Lung microvascular endothelial cell (primary cell): ENCODE measurements around the gene KYAT1. TPM values are rescaled to one million over a fixed set of nuclear protein-coding genes. Genes with fewer than 3 reads are reported as not detected.
A peak's percentile ranks its signal among the peaks of the same experiment; 100 is the strongest.

Experiments
- DNase-seq, 2 donors: peaks; one replicate each; pipeline versions ENCODE4 v3.0.0 to v3.0.0-alpha.2; 2010; ENCODE audit warnings: low read depth in 2 of 2
- total RNA-seq: library from RNA; depleted of rRNA; stranded (reverse); fragments of >200 nt; gene quantifications from 2 replicates; pipeline ENCODE4 v1.2.1, GENCODE V29; 2014

KYAT1 gene
- total RNA-seq, 1 donor from 2014 or later = 5.6 TPM

GRCh38 chr9:128908372-128908771, 26.6 kb upstream of the KYAT1 start:
- DNase-seq = no peak

- peak in 1 of 2 donors; percentile 8 for DNase-seq
Measured at GRCh38 chr9:128906741-128907140, 25.0 kb upstream of the KYAT1 start.

- no peak for DNase-seq
Measured at GRCh38 chr9:128905964-128906363, 24.2 kb upstream of the KYAT1 start.

- DNase-seq = peak in 1 of 2 donors; percentile 5
Measured at GRCh38 chr9:128903871-128904620, 22.3 kb upstream of the KYAT1 start.

- no peak for DNase-seq
Measured at GRCh38 chr9:128903079-128903461, 21.3 kb upstream of the KYAT1 start.

- DNase-seq = peak; percentile 7 to 67
Measured at GRCh38 chr9:128902351-128903078, 20.8 kb upstream of the KYAT1 start.

- DNase-seq = no peak
Measured at GRCh38 chr9:128901822-128902221, 20.1 kb upstream of the KYAT1 start.

- DNase-seq = no peak
Measured at GRCh38 chr9:128901379-128901778, 19.6 kb upstream of the KYAT1 start.

- no peak for DNase-seq
Measured at GRCh38 chr9:128899566-128900322, 18.0 kb upstream of the KYAT1 start.

- no peak for DNase-seq
Measured at GRCh38 chr9:128898845-128899565, 17.3 kb upstream of the KYAT1 start.

GRCh38 chr9:128898382-128898781, 16.6 kb upstream of the KYAT1 start:
- no peak for DNase-seq

GRCh38 chr9:128895556-128895955, 13.8 kb upstream of the KYAT1 start:
- no peak for DNase-seq

- no peak for DNase-seq
Measured at GRCh38 chr9:128894764-128895163, 13.0 kb upstream of the KYAT1 start.

GRCh38 chr9:128893354-128893753, 11.6 kb upstream of the KYAT1 start:
- no peak for DNase-seq

- DNase-seq = peak; percentile 88 to 90
Measured at GRCh38 chr9:128892221-128892921, 10.6 kb upstream of the KYAT1 start.

GRCh38 chr9:128891321-128892220, 9.8 kb upstream of the KYAT1 start:
- DNase-seq = peak in 1 of 2 donors; percentile 64

- peak; percentile 75 to 86 for DNase-seq
Measured at GRCh38 chr9:128887914-128888350, 6.2 kb upstream of the KYAT1 start.

- DNase-seq = no peak
Measured at GRCh38 chr9:128887049-128887448, 5.3 kb upstream of the KYAT1 start.

- peak in 1 of 2 donors; percentile 85 for DNase-seq
Measured at GRCh38 chr9:128886211-128886891, 4.6 kb upstream of the KYAT1 start.
